ENCODE results near the gene RTN4R.

The RTN4R gene

DNA sequence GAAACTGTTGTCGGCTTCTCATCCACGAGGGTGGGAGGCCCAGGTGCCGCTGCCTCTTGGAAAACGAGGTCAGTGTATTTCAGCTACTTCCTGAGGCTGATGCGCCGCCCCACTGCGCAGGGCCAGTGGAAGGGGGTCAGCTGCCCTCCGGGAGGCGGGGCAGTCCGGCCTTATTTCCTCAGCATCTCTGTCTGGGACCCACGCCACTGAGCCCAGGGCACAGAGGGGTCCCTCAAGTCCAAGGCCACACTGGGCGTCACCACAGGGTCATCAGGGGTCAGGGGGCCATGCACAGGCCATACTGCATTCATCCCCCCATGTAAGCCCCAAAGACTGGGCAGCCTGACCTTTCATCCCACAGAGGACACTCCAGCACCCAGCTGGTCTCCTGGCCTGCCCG, 12.1 kb downstream of the RTN4R start:
- no peak for TF ChIP-seq CTCF (IDR thresholded peaks at IDR 0.05)
- Histone ChIP-seq H2AFZ (no peak overlapping the region), H3K27me3 (ENCODE audit: control insufficient read depth, insufficient read depth, low read length) (no peaks in the 10 kb centered on the region), H3K4me2 (ENCODE audit: low read length) (no peak overlapping the region), H3K36me3 (ENCODE audit: control insufficient read depth, insufficient read depth, low read length) (no peaks in the 10 kb centered on the region), H3K9me3 (ENCODE audit: control insufficient read depth, low read length) (no peaks in the 10 kb centered on the region), H3K9ac (no peak overlapping the region), H3K27ac (no peak overlapping the region), H3K4me3 (ENCODE audit: low read depth, low read length) (no peak overlapping the region), H3K79me2 (no peaks in the 10 kb centered on the region), H3K4me1 (no peaks in the 10 kb centered on the region)

GRCh38 chr22:20254975-20255946, 12.9 kb downstream of the RTN4R start:
- no peak overlapping the region for H2AFZ ChIP-seq
- H3K4me2 ChIP-seq (ENCODE audit: low read length) = no peak overlapping the region
- no peak overlapping the region for H3K27ac ChIP-seq
- no peaks in the 10 kb centered on the region for H3K9me3 ChIP-seq (ENCODE audit: control insufficient read depth, low read length)
- H3K27me3 ChIP-seq (ENCODE audit: control insufficient read depth, insufficient read depth, low read length) = no peaks in the 10 kb centered on the region
- no peak overlapping the region for H3K9ac ChIP-seq
- no peaks in the 10 kb centered on the region for H3K4me1 ChIP-seq
- H3K4me3 ChIP-seq (ENCODE audit: low read depth, low read length) = no peak overlapping the region
- H3K36me3 ChIP-seq (ENCODE audit: control insufficient read depth, insufficient read depth, low read length) = no peaks in the 10 kb centered on the region
- H3K79me2 ChIP-seq = no peaks in the 10 kb centered on the region
- no peak for TF ChIP-seq CTCF (IDR thresholded peaks at IDR 0.05)

GRCh38 chr22:20253161-20253560, 15.0 kb downstream of the RTN4R start:
- H3K4me3 ChIP-seq (ENCODE audit: low read depth, low read length) = no peak overlapping the region
- H3K79me2 ChIP-seq = no peaks in the 10 kb centered on the region
- H3K27ac ChIP-seq = no peak overlapping the region
- no peak overlapping the region for H3K4me2 ChIP-seq (ENCODE audit: low read length)
- H3K4me1 ChIP-seq = no peaks in the 10 kb centered on the region
- no peak for TF ChIP-seq CTCF (IDR thresholded peaks at IDR 0.05)
- no peaks in the 10 kb centered on the region for H3K36me3 ChIP-seq (ENCODE audit: control insufficient read depth, insufficient read depth, low read length)
- H2AFZ ChIP-seq = no peak overlapping the region
- no peak overlapping the region for H3K9ac ChIP-seq
- H3K9me3 ChIP-seq (ENCODE audit: control insufficient read depth, low read length) = no peaks in the 10 kb centered on the region
- no peaks in the 10 kb centered on the region for H3K27me3 ChIP-seq (ENCODE audit: control insufficient read depth, insufficient read depth, low read length)

DNA sequence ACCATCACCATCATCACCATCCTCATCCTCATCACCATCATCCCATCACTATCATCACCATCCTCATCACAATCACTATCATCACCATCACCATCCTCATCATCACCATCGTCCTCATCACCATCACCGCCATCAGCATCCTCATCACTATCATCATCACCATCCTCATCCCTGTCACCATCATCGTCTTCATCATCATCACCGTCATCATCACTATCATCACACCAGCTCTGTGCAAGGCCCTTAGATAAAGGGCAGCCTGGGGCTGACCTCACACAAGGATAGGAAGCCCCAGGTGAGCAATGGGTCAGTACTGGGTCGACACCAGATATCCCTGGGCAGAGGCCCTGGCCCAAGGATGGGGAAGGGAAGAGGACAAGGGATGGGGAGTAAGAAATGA, 16.1 kb downstream of the RTN4R start:
- H3K4me1 ChIP-seq = no peaks in the 10 kb centered on the region
- H3K4me3 ChIP-seq (ENCODE audit: low read depth, low read length) = no peak overlapping the region
- no peaks in the 10 kb centered on the region for H3K9me3 ChIP-seq (ENCODE audit: control insufficient read depth, low read length)
- no peak for TF ChIP-seq CTCF (IDR thresholded peaks at IDR 0.05)
- no peak overlapping the region for H3K27ac ChIP-seq
- H3K27me3 ChIP-seq (ENCODE audit: control insufficient read depth, insufficient read depth, low read length) = no peaks in the 10 kb centered on the region
- no peak overlapping the region for H3K9ac ChIP-seq
- H3K36me3 ChIP-seq (ENCODE audit: control insufficient read depth, insufficient read depth, low read length) = no peaks in the 10 kb centered on the region
- H2AFZ ChIP-seq = no peak overlapping the region
- H3K4me2 ChIP-seq (ENCODE audit: low read length) = no peak overlapping the region
- no peaks in the 10 kb centered on the region for H3K79me2 ChIP-seq

- Histone ChIP-seq H3K27me3 (ENCODE audit: control insufficient read depth, insufficient read depth, low read length) (no peaks in the 10 kb centered on the region), H3K27ac (no peak overlapping the region), H3K4me3 (ENCODE audit: low read depth, low read length) (no peak overlapping the region), H3K4me2 (ENCODE audit: low read length) (no peak overlapping the region), H3K9ac (no peak overlapping the region), H3K4me1 (no peaks in the 10 kb centered on the region), H3K9me3 (ENCODE audit: control insufficient read depth, low read length) (no peaks in the 10 kb centered on the region), H2AFZ (no peak overlapping the region), H3K36me3 (ENCODE audit: control insufficient read depth, insufficient read depth, low read length) (no peaks in the 10 kb centered on the region), H3K79me2 (no peaks in the 10 kb centered on the region)
- TF ChIP-seq CTCF (IDR thresholded peaks at IDR 0.05) = no peak
Measured at GRCh38 chr22:20251491-20251890, 16.6 kb downstream of the RTN4R start.

Measured in parathyroid adenoma (tissue), 2 donors.